ENCODE measurements around the gene OAS3.

The OAS3 gene

GRCh38 chr12:112942572-112942971, 4.3 kb downstream of the OAS3 start:
- no peaks in the 10 kb centered on the region for H4K20me1 ChIP-seq (ENCODE audit: insufficient read depth, low read length)
- peaks cover 29% of the 10 kb centered on the region for H3K4me1 ChIP-seq (ENCODE audit: low read length)
- TF ChIP-seq CTCF (IDR thresholded peaks at IDR 0.05; ENCODE audit: low read depth, low read length) (no peak), EZH2phosphoT487 (IDR thresholded peaks at IDR 0.05; ENCODE audit: low read depth) (no peak)
- no peak overlapping the region for H2AFZ ChIP-seq (ENCODE audit: low read depth, low read length)
- no peak overlapping the region for H3K4me2 ChIP-seq (ENCODE audit: low read length)
- H3K27me3 ChIP-seq (ENCODE audit: low read depth, low read length): no peaks in the 10 kb centered on the region; the same call in 1 of the 2 replicates
- H3K79me2 ChIP-seq (ENCODE audit: low read length): no peaks in the 10 kb centered on the region
- no peak overlapping the region for H3K4me3 ChIP-seq (ENCODE audit: low read length)
- H3K9me3 ChIP-seq (ENCODE audit: insufficient read depth, low read length): no peaks in the 10 kb centered on the region
- no peak overlapping the region for H3K27ac ChIP-seq (ENCODE audit: low read length)
- peaks cover 11% of the 10 kb centered on the region for H3K36me3 ChIP-seq (replicated peaks; ENCODE audit: low read depth, low read length)
- H3K9ac ChIP-seq (ENCODE audit: low read length): no peak overlapping the region

- TF ChIP-seq CTCF (IDR thresholded peaks at IDR 0.05; ENCODE audit: low read depth, low read length) (no peak), EZH2phosphoT487 (IDR thresholded peaks at IDR 0.05; ENCODE audit: low read depth) (no peak)
Measured at GRCh38 chr12:112944024-112944690, 5.9 kb downstream of the OAS3 start.

GRCh38 chr12:112945515-112945914, 7.2 kb downstream of the OAS3 start:
- TF ChIP-seq CTCF (IDR thresholded peaks at IDR 0.05; ENCODE audit: low read depth, low read length): no peak
- TF ChIP-seq EZH2phosphoT487 (IDR thresholded peaks at IDR 0.05; ENCODE audit: low read depth): no peak
- H3K9ac ChIP-seq (ENCODE audit: low read length): no peak overlapping the region
- peaks cover 3% of the 10 kb centered on the region for H3K4me1 ChIP-seq (ENCODE audit: low read length)
- no peak overlapping the region for H2AFZ ChIP-seq (ENCODE audit: low read depth, low read length)
- no peak overlapping the region for H3K27ac ChIP-seq (ENCODE audit: low read length)
- no peaks in the 10 kb centered on the region for H3K27me3 ChIP-seq (ENCODE audit: low read depth, low read length)
- H3K9me3 ChIP-seq (ENCODE audit: insufficient read depth, low read length): no peaks in the 10 kb centered on the region
- H3K4me2 ChIP-seq (ENCODE audit: low read length): no peak overlapping the region
- H3K36me3 ChIP-seq (replicated peaks; ENCODE audit: low read depth, low read length): peaks cover 13% of the 10 kb centered on the region
- H3K79me2 ChIP-seq (ENCODE audit: low read length): no peaks in the 10 kb centered on the region
- H4K20me1 ChIP-seq (ENCODE audit: insufficient read depth, low read length): no peaks in the 10 kb centered on the region
- H3K4me3 ChIP-seq (ENCODE audit: low read length): no peak overlapping the region

More at GRCh38 chr12:112944024-112944690, 5.9 kb downstream of the OAS3 start:
- Histone ChIP-seq H3K4me1 (ENCODE audit: low read length) (peaks cover 17% of the 10 kb centered on the region), H4K20me1 (ENCODE audit: insufficient read depth, low read length) (no peaks in the 10 kb centered on the region), H3K27me3 (ENCODE audit: low read depth, low read length) (no peaks in the 10 kb centered on the region), H3K36me3 (replicated peaks; ENCODE audit: low read depth, low read length) (peaks cover 13% of the 10 kb centered on the region), H2AFZ (ENCODE audit: low read depth, low read length) (no peak overlapping the region), H3K79me2 (ENCODE audit: low read length) (no peaks in the 10 kb centered on the region), H3K4me3 (ENCODE audit: low read length) (no peak overlapping the region), H3K4me2 (ENCODE audit: low read length) (no peak overlapping the region), H3K27ac (ENCODE audit: low read length) (no peak overlapping the region), H3K9me3 (ENCODE audit: insufficient read depth, low read length) (no peaks in the 10 kb centered on the region), H3K9ac (ENCODE audit: low read length) (no peak overlapping the region)

GRCh38 chr12:112946236-112947000, 8.1 kb downstream of the OAS3 start:
- Histone ChIP-seq H3K9me3 (ENCODE audit: insufficient read depth, low read length) (no peaks in the 10 kb centered on the region), H2AFZ (ENCODE audit: low read depth, low read length) (no peak overlapping the region), H4K20me1 (ENCODE audit: insufficient read depth, low read length) (no peaks in the 10 kb centered on the region), H3K36me3 (replicated peaks; ENCODE audit: low read depth, low read length) (peaks cover 13% of the 10 kb centered on the region), H3K4me2 (ENCODE audit: low read length) (no peak overlapping the region), H3K4me1 (ENCODE audit: low read length) (no peaks in the 10 kb centered on the region), H3K27me3 (ENCODE audit: low read depth, low read length) (no peaks in the 10 kb centered on the region), H3K79me2 (ENCODE audit: low read length) (no peaks in the 10 kb centered on the region), H3K4me3 (ENCODE audit: low read length) (no peak overlapping the region), H3K9ac (ENCODE audit: low read length) (no peak overlapping the region), H3K27ac (ENCODE audit: low read length) (no peak overlapping the region)
- TF ChIP-seq CTCF (IDR thresholded peaks at IDR 0.05; ENCODE audit: low read depth, low read length) (no peak), EZH2phosphoT487 (IDR thresholded peaks at IDR 0.05; ENCODE audit: low read depth) (no peak)

Data from OCI-LY3 (cell line).